NT2/D1 (cell line): ENCODE results near the gene CALD1.

ENCODE experiments used
- DNase-seq: peaks from one replicate; pipeline ENCODE4 v3.0.0-alpha.2; 2011; ENCODE audit warnings: low read depth, low spot score
- H3K27me3 ChIP-seq: 2 replicates; pipeline ENCODE4 v1.6.0; 2011; ENCODE audit warnings: mild to moderate bottlenecking; ENCODE audit not compliant: insufficient read length, insufficient read depth
- H3K36me3 ChIP-seq: 2 replicates; pipeline ENCODE4 v1.6.1; 2011; ENCODE audit warnings: mild to moderate bottlenecking, low read length, mixed read lengths; ENCODE audit not compliant: insufficient read depth, insufficient read length
- H3K4me1 ChIP-seq: 2 replicates; pipeline ENCODE4 v1.5.1; 2011; ENCODE audit not compliant: insufficient read depth, insufficient read length
- H3K4me3 ChIP-seq: 2 replicates; pipeline ENCODE4 v1.5.1; 2011; ENCODE audit warnings: low read depth; ENCODE audit not compliant: insufficient read length
- H3K9ac ChIP-seq: 2 replicates; pipeline ENCODE4 v1.6.0; 2011; ENCODE audit warnings: low read depth; ENCODE audit not compliant: insufficient read length
- H3K9me3 ChIP-seq: 2 replicates; pipeline ENCODE4 v1.5.1; 2011; ENCODE audit warnings: mild to moderate bottlenecking, low read length; ENCODE audit not compliant: insufficient read depth
- SUZ12 ChIP-seq: IDR thresholded peaks from 2 replicates; pipeline ENCODE4 v1.6.1; 2011; ENCODE audit not compliant: insufficient read length, insufficient read depth; ENCODE audit errors: extremely low read depth
- YY1 ChIP-seq: IDR thresholded peaks from 2 replicates; pipeline ENCODE4 v1.6.1; 2011; ENCODE audit not compliant: insufficient read length, insufficient read depth
- ZNF274 ChIP-seq: IDR thresholded peaks from 2 replicates; pipeline ENCODE4 v1.6.1; 2011; ENCODE audit warnings: mild to moderate bottlenecking, low read depth, low read length

CALD1 gene

DNA sequence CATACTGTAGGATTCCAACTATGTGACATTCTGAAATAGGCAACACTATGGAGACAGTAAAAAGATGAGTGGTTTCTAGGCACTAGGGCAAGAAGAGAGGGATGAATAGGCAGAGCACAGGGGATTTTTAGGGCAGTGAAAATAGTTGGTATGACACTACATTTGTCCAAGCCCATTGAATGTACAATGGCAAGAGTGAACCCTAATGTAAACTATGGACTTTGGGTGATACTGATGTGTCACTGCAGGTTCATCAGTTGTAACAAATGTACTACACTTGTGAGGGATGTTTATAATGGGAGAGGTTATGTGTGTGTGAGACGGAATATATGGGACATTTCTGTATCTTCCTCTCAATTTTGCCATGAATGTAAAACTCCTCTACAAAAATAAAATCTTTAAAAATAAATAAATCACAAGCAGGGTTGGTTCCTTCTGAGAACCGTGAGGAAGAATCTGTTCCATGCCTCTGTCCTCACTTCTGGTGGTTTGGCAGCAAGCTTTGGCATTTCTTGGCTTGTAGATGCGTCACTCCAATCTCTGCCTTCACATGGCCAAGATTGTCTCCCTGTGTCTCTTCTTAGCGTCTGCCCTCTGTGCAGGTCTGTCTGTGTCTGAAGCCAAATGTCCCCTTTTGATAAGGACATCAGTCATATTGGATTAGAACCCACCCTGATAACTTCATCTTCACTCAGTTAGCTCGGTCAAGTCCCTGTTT lies 123.8 kb downstream of the CALD1 start:
- no peak for TF ChIP-seq SUZ12
- TF ChIP-seq YY1 = no peak
- TF ChIP-seq ZNF274 = no peak
- no peaks in the 10 kb centered on the region for H3K4me1 ChIP-seq
- no peaks in the 10 kb centered on the region for H3K9me3 ChIP-seq
- H3K36me3 ChIP-seq = peaks cover 41% of the 10 kb centered on the region
- no peak for DNase-seq
- no peak overlapping the region for H3K9ac ChIP-seq
- no peak overlapping the region for H3K4me3 ChIP-seq
- H3K27me3 ChIP-seq = no peaks in the 10 kb centered on the region

GRCh38 chr7:134905375-134905774 lies 125.9 kb downstream of the CALD1 start:
- peaks cover 36% of the 10 kb centered on the region for H3K36me3 ChIP-seq

DNA sequence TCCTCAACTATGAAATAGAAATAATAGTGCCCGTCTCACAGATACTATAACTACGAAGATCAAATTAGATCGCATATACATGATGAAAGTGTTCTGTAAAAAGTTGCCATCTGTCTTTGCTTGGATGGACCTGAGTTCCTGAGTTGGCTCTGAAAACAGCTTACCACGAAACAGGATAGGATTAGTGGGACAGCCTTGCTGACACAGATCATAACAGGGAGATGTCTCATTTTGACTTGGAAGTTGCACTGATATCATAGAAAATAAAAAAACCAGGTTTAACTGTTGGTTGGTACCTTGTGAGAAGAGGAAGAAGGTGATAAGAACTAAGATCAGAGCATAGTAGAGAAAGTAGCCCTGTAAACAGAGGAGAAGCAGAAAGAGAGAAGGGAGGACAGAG lies 127.6 kb downstream of the CALD1 start:
- no peak overlapping the region for H3K9ac ChIP-seq
- no peak overlapping the region for H3K4me3 ChIP-seq
- no peaks in the 10 kb centered on the region for H3K9me3 ChIP-seq
- no peak for TF ChIP-seq SUZ12
- no peak for TF ChIP-seq YY1
- TF ChIP-seq ZNF274 = no peak
- DNase-seq = no peak
- no peaks in the 10 kb centered on the region for H3K4me1 ChIP-seq
- H3K36me3 ChIP-seq = peaks cover 30% of the 10 kb centered on the region
- H3K27me3 ChIP-seq = no peaks in the 10 kb centered on the region

More at GRCh38 chr7:134905375-134905774, 125.9 kb downstream of the CALD1 start:
- Histone ChIP-seq H3K9ac (no peak overlapping the region), H3K27me3 (no peaks in the 10 kb centered on the region), H3K4me1 (no peaks in the 10 kb centered on the region), H3K9me3 (no peaks in the 10 kb centered on the region), H3K4me3 (no peak overlapping the region)
- DNase-seq = no peak
- TF ChIP-seq SUZ12 = no peak

GRCh38 chr7:134907639-134908038 lies 128.2 kb downstream of the CALD1 start:
- Histone ChIP-seq H3K9me3 (no peaks in the 10 kb centered on the region), H3K4me3 (no peak overlapping the region), H3K4me1 (no peaks in the 10 kb centered on the region), H3K36me3 (peaks cover 30% of the 10 kb centered on the region), H3K27me3 (no peaks in the 10 kb centered on the region), H3K9ac (no peak overlapping the region)
- no peak for DNase-seq
- TF ChIP-seq SUZ12 (no peak), YY1 (no peak), ZNF274 (no peak)

DNA sequence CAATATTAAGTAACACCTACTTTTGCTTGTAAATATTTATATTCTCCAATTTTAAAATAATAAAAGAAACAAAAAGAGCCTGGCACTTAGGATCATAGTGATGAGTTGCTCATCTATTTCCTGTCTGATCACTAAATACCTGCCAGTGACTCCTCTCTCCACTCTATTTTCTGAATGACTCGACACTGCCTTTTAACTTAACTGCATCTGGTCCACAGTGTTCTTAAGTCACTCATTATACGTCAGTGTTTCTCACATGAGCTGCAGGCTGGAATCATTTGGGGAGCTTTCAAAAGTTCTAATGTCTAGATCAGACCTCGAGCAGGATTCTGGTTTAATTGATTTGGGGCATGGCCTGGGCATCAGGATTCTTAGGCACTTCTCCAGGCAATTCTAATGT lies 128.9 kb downstream of the CALD1 start:
- no peak for DNase-seq
- Histone ChIP-seq H3K4me3 (no peak overlapping the region), H3K27me3 (no peaks in the 10 kb centered on the region), H3K36me3 (peaks cover 31% of the 10 kb centered on the region), H3K9me3 (no peaks in the 10 kb centered on the region), H3K9ac (no peak overlapping the region), H3K4me1 (no peaks in the 10 kb centered on the region)
- TF ChIP-seq SUZ12 (no peak), YY1 (no peak), ZNF274 (no peak)

DNA sequence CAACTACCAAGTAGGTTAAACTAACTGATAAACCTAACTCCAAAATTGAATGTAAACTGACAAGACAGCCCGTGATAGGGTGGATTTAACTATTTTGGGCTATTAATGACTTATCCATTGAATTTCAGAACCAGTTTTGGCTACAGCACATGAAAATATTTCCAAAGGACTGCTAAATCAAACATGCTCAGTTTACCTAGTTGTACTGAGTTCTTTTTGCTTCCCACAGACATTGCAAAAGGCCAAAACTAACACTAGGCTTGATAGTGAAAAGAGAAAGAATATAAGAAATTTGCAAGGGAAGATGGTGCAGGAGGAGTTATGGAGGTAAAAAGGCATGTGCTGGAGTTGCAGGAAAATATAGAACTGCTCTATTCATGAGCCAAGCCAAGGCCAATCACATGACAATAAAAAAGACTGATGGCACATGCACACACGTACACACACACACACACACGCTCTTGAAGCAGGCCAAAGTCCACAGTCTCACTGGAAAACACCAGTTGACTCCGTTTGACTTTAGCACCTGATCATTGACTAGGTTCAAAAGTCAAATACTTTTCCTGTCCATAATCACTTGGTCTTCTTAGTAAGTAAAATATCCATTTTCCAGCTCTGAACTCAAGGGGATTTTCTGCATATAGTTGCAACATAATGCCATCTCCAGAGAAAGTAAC lies 130.9 kb downstream of the CALD1 start:
- TF ChIP-seq ZNF274 (no peak), YY1 (no peak), SUZ12 (no peak)
- Histone ChIP-seq H3K9ac (no peak overlapping the region), H3K27me3 (no peaks in the 10 kb centered on the region), H3K4me1 (no peaks in the 10 kb centered on the region), H3K4me3 (no peak overlapping the region), H3K9me3 (no peaks in the 10 kb centered on the region), H3K36me3 (peaks cover 44% of the 10 kb centered on the region)
- no peak for DNase-seq

GRCh38 chr7:134910968-134911367 lies 131.5 kb downstream of the CALD1 start:
- Histone ChIP-seq H3K4me3 (no peak overlapping the region), H3K4me1 (no peaks in the 10 kb centered on the region), H3K9ac (no peak overlapping the region), H3K36me3 (peaks cover 50% of the 10 kb centered on the region), H3K27me3 (no peaks in the 10 kb centered on the region), H3K9me3 (no peaks in the 10 kb centered on the region)
- DNase-seq = no peak
- no peak for TF ChIP-seq ZNF274
- no peak for TF ChIP-seq SUZ12
- no peak for TF ChIP-seq YY1
